BE2C (cell line): Measurements from ENCODE around the gene PRRG4.
"Not testable (repeated sequence)": the region's sequence is repeated elsewhere in the genome, so short reads cannot be mapped to it uniquely, and the experiment has no call there.

Experiments used
- DNase-seq: peaks from one replicate; pipeline ENCODE4 v3.0.0-alpha.2; 2020
- H3K27me3 ChIP-seq: fragments of 250-450 bp; sonication (Bioruptor Pico); 2 replicates; pipeline ENCODE4 v1.5.1; 2020; ENCODE audit warnings: mild to moderate bottlenecking
- H3K36me3 ChIP-seq: fragments of 250-450 bp; sonication (Bioruptor Pico); 2 replicates; pipeline ENCODE4 v1.5.1; 2020; ENCODE audit warnings: mild to moderate bottlenecking
- H3K4me1 ChIP-seq: fragments of 250-450 bp; sonication (Bioruptor Pico); 2 replicates; pipeline ENCODE4 v1.5.1; 2020
- H3K4me3 ChIP-seq: 2 replicates; pipeline ENCODE4 v1.5.1; 2011; ENCODE audit warnings: low read depth, low read length
- H3K9me3 ChIP-seq: fragments of 250-450 bp; sonication (Bioruptor Pico); 2 replicates; pipeline ENCODE4 v1.5.1; 2020
- TF ChIP-seq, protein P1 (sequence below): IDR thresholded peaks from 2 replicates; pipeline ENCODE4 v1.5.1; 2012; ENCODE audit warnings: mild to moderate bottlenecking, low read depth, low read length

Gene PRRG4

DNA sequence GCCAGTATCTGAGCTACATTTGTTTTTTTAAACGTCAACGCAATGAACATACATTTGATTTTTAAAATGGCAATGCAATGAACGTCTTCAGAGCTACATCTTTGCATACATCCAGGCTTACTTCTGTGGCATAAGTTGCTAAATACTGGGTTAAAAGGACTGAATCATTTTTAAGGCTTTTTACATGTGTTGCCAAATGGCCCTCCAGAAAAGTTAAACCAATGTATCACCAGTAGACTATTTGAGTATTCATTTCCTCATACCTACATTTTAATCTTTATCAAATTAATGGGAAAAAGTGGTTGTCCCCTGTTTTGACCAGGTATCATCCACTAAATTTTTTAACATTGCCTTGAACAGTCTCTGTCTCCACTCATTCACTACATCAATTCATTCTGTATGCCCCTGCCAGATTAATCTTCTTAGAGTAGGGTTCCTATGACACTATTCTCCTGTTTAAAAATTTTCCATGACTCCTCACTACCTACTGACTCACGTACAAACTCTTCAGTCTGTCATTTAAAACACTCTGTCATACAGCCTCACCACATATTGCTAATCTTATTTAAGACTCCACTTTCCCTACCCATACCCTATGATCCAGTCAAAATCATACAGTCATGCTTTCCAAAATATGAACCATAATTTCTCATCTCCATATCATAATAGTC, 12.4 kb upstream of the PRRG4 start:
- no peak overlapping the region for H3K4me3 ChIP-seq
- TF ChIP-seq, protein P1, sequence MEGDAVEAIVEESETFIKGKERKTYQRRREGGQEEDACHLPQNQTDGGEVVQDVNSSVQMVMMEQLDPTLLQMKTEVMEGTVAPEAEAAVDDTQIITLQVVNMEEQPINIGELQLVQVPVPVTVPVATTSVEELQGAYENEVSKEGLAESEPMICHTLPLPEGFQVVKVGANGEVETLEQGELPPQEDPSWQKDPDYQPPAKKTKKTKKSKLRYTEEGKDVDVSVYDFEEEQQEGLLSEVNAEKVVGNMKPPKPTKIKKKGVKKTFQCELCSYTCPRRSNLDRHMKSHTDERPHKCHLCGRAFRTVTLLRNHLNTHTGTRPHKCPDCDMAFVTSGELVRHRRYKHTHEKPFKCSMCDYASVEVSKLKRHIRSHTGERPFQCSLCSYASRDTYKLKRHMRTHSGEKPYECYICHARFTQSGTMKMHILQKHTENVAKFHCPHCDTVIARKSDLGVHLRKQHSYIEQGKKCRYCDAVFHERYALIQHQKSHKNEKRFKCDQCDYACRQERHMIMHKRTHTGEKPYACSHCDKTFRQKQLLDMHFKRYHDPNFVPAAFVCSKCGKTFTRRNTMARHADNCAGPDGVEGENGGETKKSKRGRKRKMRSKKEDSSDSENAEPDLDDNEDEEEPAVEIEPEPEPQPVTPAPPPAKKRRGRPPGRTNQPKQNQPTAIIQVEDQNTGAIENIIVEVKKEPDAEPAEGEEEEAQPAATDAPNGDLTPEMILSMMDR = no peak
- H3K36me3 ChIP-seq = no peaks in the 10 kb centered on the region
- no peaks in the 10 kb centered on the region for H3K9me3 ChIP-seq
- H3K4me1 ChIP-seq = no peaks in the 10 kb centered on the region
- no peak for DNase-seq
- no peaks in the 10 kb centered on the region for H3K27me3 ChIP-seq

DNA sequence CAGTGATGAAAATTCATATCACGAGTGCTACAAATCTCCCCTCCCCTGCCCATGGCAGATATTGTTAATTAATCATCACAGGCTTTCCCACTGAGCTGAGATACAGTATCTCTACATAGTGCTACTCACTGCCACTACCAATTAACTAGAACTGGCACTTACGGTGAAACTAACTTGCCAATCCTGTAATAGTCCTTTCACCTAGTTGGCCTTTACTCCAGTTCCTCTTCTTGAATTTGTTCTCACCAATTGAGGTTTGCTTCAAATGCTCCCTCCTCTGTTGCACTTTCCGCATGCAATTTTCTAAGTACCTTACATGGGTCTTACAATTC, 11.9 kb upstream of the PRRG4 start:
- no peak for DNase-seq
- TF ChIP-seq, protein P1 = no peak
- Histone ChIP-seq H3K27me3 (no peaks in the 10 kb centered on the region), H3K36me3 (no peaks in the 10 kb centered on the region), H3K4me3 (no peak overlapping the region), H3K4me1 (no peaks in the 10 kb centered on the region), H3K9me3 (no peaks in the 10 kb centered on the region)

DNA sequence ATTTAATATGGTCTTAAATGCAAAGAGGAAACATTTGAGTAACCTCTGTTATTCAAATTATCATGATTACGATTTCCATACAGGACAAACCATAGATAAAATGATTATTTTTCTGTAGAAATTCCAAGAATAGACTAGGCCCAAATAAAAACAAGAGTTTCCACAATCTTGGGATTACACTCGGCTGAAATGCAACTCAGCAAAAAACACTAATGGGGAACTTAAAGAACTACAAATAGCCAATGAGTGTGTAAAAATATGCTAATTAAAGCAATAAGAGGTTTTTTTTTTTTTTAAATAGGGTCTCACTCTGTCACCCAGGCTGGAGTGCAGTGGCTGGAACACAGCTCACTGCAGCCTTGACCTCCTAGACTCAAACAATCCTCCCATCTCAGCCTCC, 10.5 kb upstream of the PRRG4 start:
- TF ChIP-seq, protein P1 = no peak
- Histone ChIP-seq H3K27me3 (no peaks in the 10 kb centered on the region), H3K4me1 (no peaks in the 10 kb centered on the region), H3K9me3 (no peaks in the 10 kb centered on the region), H3K36me3 (no peaks in the 10 kb centered on the region), H3K4me3 (no peak overlapping the region)
- no peak for DNase-seq

DNA sequence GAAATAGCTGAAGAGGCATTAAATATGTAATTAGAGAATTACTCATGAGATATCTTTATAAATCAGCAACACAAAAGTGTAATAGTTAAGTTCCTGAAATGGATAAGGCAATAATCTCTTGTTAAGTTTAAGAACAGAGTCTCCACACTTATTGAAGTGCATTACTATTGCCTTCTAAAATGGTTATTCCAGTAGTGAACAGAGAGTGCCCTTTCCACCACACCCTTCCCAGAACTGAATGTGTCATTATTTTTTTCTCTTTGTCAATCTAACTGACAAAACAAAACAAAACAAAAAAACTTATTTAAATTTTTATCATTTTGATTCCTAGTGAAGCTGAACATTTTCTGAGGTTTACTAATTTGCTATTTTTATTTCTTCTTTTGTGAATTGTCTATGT, 9.2 kb upstream of the PRRG4 start:
- Histone ChIP-seq H3K27me3 (no peaks in the 10 kb centered on the region), H3K4me3 (no peak overlapping the region), H3K4me1 (no peaks in the 10 kb centered on the region), H3K36me3 (no peaks in the 10 kb centered on the region), H3K9me3 (no peaks in the 10 kb centered on the region)
- TF ChIP-seq, protein P1 = no peak
- DNase-seq = no peak

DNA sequence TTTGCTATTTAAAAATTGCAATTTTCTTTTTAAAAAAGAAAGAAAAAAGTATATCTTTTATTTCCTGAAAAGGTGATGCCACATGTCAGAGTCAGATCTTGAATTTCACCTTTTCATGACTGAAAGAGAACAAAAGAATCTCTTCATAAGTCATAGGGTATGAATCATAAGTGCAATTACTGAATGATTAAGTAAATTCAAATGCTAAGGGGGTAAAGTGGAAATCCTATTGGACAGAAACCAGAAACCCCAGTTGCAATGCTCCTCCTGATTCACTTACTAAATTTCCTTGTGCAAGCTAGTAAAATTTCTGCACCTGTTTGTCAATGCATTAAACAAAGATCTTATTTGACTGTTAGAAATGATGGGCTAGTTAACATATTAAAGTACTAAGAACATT, 8.2 kb upstream of the PRRG4 start:
- Histone ChIP-seq H3K4me3 (no peak overlapping the region), H3K4me1 (no peaks in the 10 kb centered on the region), H3K36me3 (no peaks in the 10 kb centered on the region), H3K27me3 (no peaks in the 10 kb centered on the region), H3K9me3 (no peaks in the 10 kb centered on the region)
- DNase-seq = no peak
- TF ChIP-seq, protein P1 = no peak

DNA sequence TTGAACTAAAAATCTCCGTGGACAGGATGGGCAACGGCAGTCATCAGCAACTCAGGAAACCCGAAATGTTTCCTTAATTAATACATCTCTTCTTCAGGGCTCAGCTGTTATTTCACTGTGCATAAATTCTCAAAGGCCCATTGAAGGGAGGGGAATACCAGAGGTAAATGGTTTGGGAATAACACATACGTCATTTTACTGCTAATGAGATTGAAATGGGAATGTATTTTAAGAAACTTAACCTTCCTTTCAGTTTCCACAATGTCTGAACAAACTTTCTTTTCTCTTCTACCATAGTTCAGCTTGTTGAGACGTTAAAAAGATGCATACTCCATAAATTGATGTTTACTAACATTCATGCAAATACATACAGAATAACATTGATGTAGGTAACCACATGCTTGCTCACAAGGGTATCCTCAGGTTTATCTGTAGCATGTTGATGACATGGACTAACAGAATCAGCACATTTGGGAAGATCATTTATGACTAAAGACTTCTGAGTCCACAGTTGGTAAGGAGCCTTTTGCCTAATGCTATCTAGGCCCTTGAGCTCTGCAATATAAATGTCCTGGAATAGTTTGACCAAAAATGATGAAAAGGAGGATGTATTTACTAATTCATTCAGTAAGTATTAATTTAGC, 7.7 kb upstream of the PRRG4 start:
- no peaks in the 10 kb centered on the region for H3K27me3 ChIP-seq
- H3K9me3 ChIP-seq = no peaks in the 10 kb centered on the region
- no peaks in the 10 kb centered on the region for H3K36me3 ChIP-seq
- H3K4me3 ChIP-seq = no peak overlapping the region
- no peaks in the 10 kb centered on the region for H3K4me1 ChIP-seq
- TF ChIP-seq, protein P1 = no peak
- DNase-seq = no peak

DNA sequence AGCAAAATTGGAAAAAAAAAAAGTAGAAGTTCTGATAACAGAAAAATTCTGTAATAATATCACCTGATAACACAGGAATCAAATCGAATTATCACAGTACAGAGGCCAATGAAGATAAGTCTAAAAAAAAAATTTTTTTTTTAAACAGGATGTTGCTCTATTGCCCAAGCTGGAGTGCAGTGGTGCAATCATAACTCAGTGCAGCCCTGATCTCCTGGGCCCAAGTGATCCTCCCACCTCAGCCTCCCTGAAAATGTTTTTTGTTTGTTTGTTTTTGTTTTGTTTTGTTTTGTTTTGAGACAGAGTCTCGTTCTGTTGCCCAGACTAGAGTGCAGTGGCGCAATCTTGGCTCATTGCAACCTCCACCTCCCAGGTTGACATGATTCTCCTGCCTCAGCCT, 6.1 kb upstream of the PRRG4 start:
- DNase-seq, H3K4me3 ChIP-seq, H3K27me3 ChIP-seq, H3K36me3 ChIP-seq, H3K4me1 ChIP-seq, H3K9me3 ChIP-seq: not testable (repeated sequence)
